H9 (cell line): ENCODE data around the gene EML1. TPM values are rescaled to one million over a fixed set of nuclear protein-coding genes. Genes with fewer than 3 reads are reported as not detected.

Experiments used
- DNase-seq: peaks from one replicate; pipeline ENCODE4 v3.0.0-alpha.2; 2017
- H2AFZ ChIP-seq: one replicate; pipeline ENCODE4 v1.6.1; 2013; ENCODE audit warnings: mild to moderate bottlenecking, low read length, control low read depth, moderate library complexity
- H2AK5ac ChIP-seq: 2 replicates; pipeline ENCODE4 v1.6.1; 2013; ENCODE audit warnings: low read length, control low read depth, mixed read lengths; ENCODE audit not compliant: insufficient read length
- H2BK120ac ChIP-seq: one replicate; pipeline ENCODE4 v1.6.1; 2013; ENCODE audit warnings: low read depth, mild to moderate bottlenecking, low read length, control low read depth, inconsistent platforms; ENCODE audit not compliant: poor library complexity, severe bottlenecking
- H2BK12ac ChIP-seq: 2 replicates; pipeline ENCODE4 v1.6.1; 2013; ENCODE audit warnings: low read length, control low read depth, mixed read lengths, low read depth; ENCODE audit not compliant: insufficient read length
- H2BK15ac ChIP-seq: 2 replicates; pipeline ENCODE4 v1.6.1; 2013; ENCODE audit warnings: low read depth, low read length, control low read depth
- H2BK20ac ChIP-seq: one replicate; pipeline ENCODE4 v1.6.1; 2013; ENCODE audit warnings: low read depth, mild to moderate bottlenecking, low read length, control low read depth, inconsistent platforms; ENCODE audit not compliant: poor library complexity, severe bottlenecking
- H2BK5ac ChIP-seq: 2 replicates; pipeline ENCODE4 v1.6.1; 2013; ENCODE audit warnings: low read length, control low read depth, mixed read lengths; ENCODE audit not compliant: insufficient read length
- H3K14ac ChIP-seq: 2 replicates; pipeline ENCODE4 v1.6.1; 2013; ENCODE audit warnings: low read length, control low read depth; ENCODE audit not compliant: insufficient read depth
- H3K18ac ChIP-seq: 2 replicates; pipeline ENCODE4 v1.6.1; 2013; ENCODE audit warnings: low read depth, mild to moderate bottlenecking, mixed read lengths, low read length, control low read depth; ENCODE audit not compliant: insufficient read length
- H3K23ac ChIP-seq: 2 replicates; pipeline ENCODE4 v1.6.1; 2013; ENCODE audit warnings: low read length, control low read depth, mixed read lengths, low read depth; ENCODE audit not compliant: insufficient read length
- H3K23me2 ChIP-seq: 2 replicates; pipeline ENCODE4 v1.6.1; 2013; ENCODE audit warnings: low read depth, mild to moderate bottlenecking, mixed read lengths, low read length, control low read depth; ENCODE audit not compliant: insufficient read length, poor library complexity, severe bottlenecking
- H3K27ac ChIP-seq: 2 replicates; pipeline ENCODE4 v1.5.1; 2013; ENCODE audit warnings: low read length, control low read depth, mixed read lengths, low read depth; ENCODE audit not compliant: insufficient read length
- H3K27me3 ChIP-seq: 2 replicates; pipeline ENCODE4 v1.6.1; 2013; ENCODE audit warnings: low read length, control low read depth, inconsistent platforms; ENCODE audit not compliant: insufficient read depth
- H3K4ac ChIP-seq: 2 replicates; pipeline ENCODE4 v1.6.1; 2013; ENCODE audit warnings: low read depth, mild to moderate bottlenecking, control low read depth, inconsistent platforms, low read length, moderate library complexity
- H3K4me1 ChIP-seq: 2 replicates; pipeline ENCODE4 v1.6.1; 2013; ENCODE audit warnings: low read length, control low read depth, inconsistent platforms; ENCODE audit not compliant: insufficient read depth
- H3K4me2 ChIP-seq: 2 replicates; pipeline ENCODE4 v1.6.1; 2013; ENCODE audit warnings: low read length, control low read depth, mixed read lengths; ENCODE audit not compliant: insufficient read length, insufficient read depth
- H3K56ac ChIP-seq: 2 replicates; pipeline ENCODE4 v1.6.1; 2013; ENCODE audit warnings: low read depth, mild to moderate bottlenecking, mixed read lengths, low read length, control low read depth; ENCODE audit not compliant: insufficient read length
- H3K79me1 ChIP-seq: 2 replicates; pipeline ENCODE4 v1.6.1; 2013; ENCODE audit warnings: low read depth, mild to moderate bottlenecking, moderate library complexity, low read length, control low read depth, inconsistent platforms; ENCODE audit not compliant: insufficient read depth, poor library complexity, severe bottlenecking
- H3K79me2 ChIP-seq: 2 replicates; pipeline ENCODE4 v1.6.1; 2013; ENCODE audit warnings: low read length, control low read depth, inconsistent platforms; ENCODE audit not compliant: insufficient read depth
- H3K9ac ChIP-seq: 2 replicates; pipeline ENCODE4 v1.6.1; 2013; ENCODE audit warnings: low read length, control low read depth, mixed read lengths; ENCODE audit not compliant: insufficient read length; ENCODE audit errors: extremely low read depth
- H3K9me3 ChIP-seq: one replicate; pipeline ENCODE4 v1.6.1; 2013; ENCODE audit warnings: low read depth, low read length, inconsistent platforms; ENCODE audit not compliant: control insufficient read depth
- H3T11ph ChIP-seq: one replicate; pipeline ENCODE4 v1.6.1; 2013; ENCODE audit warnings: mild to moderate bottlenecking, low read length, control low read depth, inconsistent platforms
- H4K20me1 ChIP-seq: one replicate; pipeline ENCODE4 v1.6.1; 2013; ENCODE audit not compliant: control insufficient read depth, insufficient read length, insufficient read depth
- H4K5ac ChIP-seq: 2 replicates; pipeline ENCODE4 v1.6.1; 2013; ENCODE audit warnings: low read depth, mild to moderate bottlenecking, mixed read lengths, low read length, control low read depth; ENCODE audit not compliant: insufficient read length
- H4K8ac ChIP-seq: replicated peaks from 2 replicates; pipeline ENCODE4 v1.6.1; 2013; ENCODE audit warnings: low read length, control low read depth, mixed read lengths, low read depth; ENCODE audit not compliant: insufficient read length
- H4K91ac ChIP-seq: 2 replicates; pipeline ENCODE4 v1.6.1; 2013; ENCODE audit warnings: low read depth, mild to moderate bottlenecking, moderate library complexity, mixed read lengths, low read length, control low read depth; ENCODE audit not compliant: insufficient read length
- H3K27ac Mint-ChIP-seq, 3 experiments: 2 replicates in 2 of 3; 3 replicates in 1 of 3; pipeline ENCODE4 v1.8.0; 2020 to 2021; ENCODE audit warnings: mixed read lengths in 3 of 3, mild to moderate bottlenecking in 1 of 3, moderate library complexity in 1 of 3
- H3K27me3 Mint-ChIP-seq: 2 replicates; pipeline ENCODE4 v1.8.0; 2021; ENCODE audit warnings: low read depth, mild to moderate bottlenecking, moderate library complexity, mixed read lengths
- H3K36me3 Mint-ChIP-seq, 3 experiments: 2 replicates in 2 of 3; 3 replicates in 1 of 3; pipeline ENCODE4 v1.8.0; 2020 to 2021; ENCODE audit warnings: low read depth in 3 of 3, mixed read lengths in 3 of 3; ENCODE audit not compliant: insufficient read depth in 1 of 3
- H3K4me1 Mint-ChIP-seq, 2 experiments: 2 replicates each; pipeline ENCODE4 v1.8.0; 2020; ENCODE audit warnings: mixed read lengths in 2 of 2
- H3K4me3 Mint-ChIP-seq, 2 experiments: 2 replicates in 1 of 2; 3 replicates in 1 of 2; pipeline ENCODE4 v1.8.0; 2020 to 2021; ENCODE audit warnings: mild to moderate bottlenecking in 2 of 2, mixed read lengths in 2 of 2, moderate library complexity in 1 of 2
- H3K9me3 Mint-ChIP-seq, 2 experiments: 2 replicates in 1 of 2; 3 replicates in 1 of 2; pipeline ENCODE4 v1.8.0; 2020; ENCODE audit warnings: mild to moderate bottlenecking in 2 of 2, mixed read lengths in 2 of 2, moderate library complexity in 1 of 2
- WGBS: extraction: QIAGEN DNeasy Blood & Tissue Kit; methylation state at CpG from one replicate; pipeline ENCODE4 v1.1.7; 2013; ENCODE audit warnings: missing lambda C conversion rate, low lambda C conversion rate, mixed read lengths; ENCODE audit not compliant: insufficient read length; ENCODE audit errors: extremely low coverage; 5-methylcytosine and 5-hydroxymethylcytosine counted together
- total RNA-seq: library from RNA; stranded (reverse); gene quantifications from 2 replicates; pipeline ENCODE4 v1.2.1, GENCODE V29; 2021
- TF ChIP-seq, protein P1 (sequence below): fragments of 200-600 bp; sonication (generic); conservative IDR thresholded peaks from 3 replicates; pipeline ENCODE4 v1.8.0; 2021; ENCODE audit warnings: antibody characterized with exemption, mild to moderate bottlenecking

Gene EML1
- total RNA-seq, 1 experiment from 2014 or later = 16.7 TPM

DNA sequence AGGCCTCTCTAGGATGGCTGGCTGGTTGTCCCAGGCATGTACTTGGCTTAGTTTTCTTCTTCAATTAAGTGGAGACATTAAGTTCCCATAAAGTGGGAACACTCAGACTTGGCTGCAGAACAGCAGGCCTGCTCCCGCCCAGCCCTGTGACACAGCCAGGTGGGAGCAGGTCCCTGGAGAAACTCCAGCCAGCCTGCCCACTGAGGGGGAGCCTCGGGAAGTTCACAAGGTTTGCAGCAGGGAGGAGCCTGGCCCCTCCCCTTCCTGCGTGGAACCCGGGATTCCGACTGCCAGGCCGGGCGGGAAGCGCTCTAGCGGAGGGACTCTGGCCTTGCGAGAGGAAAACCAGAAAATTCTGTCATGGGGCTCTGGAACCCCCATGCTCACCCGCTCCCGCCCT is 173.7 kb downstream of the EML1 start:
- H4K91ac ChIP-seq = no peak overlapping the region
- H3K23ac ChIP-seq = no peak overlapping the region
- no peak overlapping the region for H3T11ph ChIP-seq
- no peak overlapping the region for H2BK120ac ChIP-seq
- no peak overlapping the region for H2BK12ac ChIP-seq
- peaks cover 0 to 6% (median 0%) of the 10 kb centered on the region in 3 experiments; a peak in 4 of 7 replicates for H3K36me3 Mint-ChIP-seq
- no peaks in the 10 kb centered on the region for H4K20me1 ChIP-seq
- no CpG with 5 or more reads among the region's 12 CpGs for WGBS
- no peak overlapping the region for H4K5ac ChIP-seq
- H3K9ac ChIP-seq = no peak overlapping the region
- no peak overlapping the region for H3K18ac ChIP-seq
- no peak overlapping the region for H3K27ac ChIP-seq
- no peak overlapping the region for H2AFZ ChIP-seq
- H2BK15ac ChIP-seq = no peak overlapping the region
- no peak overlapping the region for H3K56ac ChIP-seq
- no peak overlapping the region for H3K4me3 Mint-ChIP-seq
- no peaks in the 10 kb centered on the region for H3K23me2 ChIP-seq
- no peak overlapping the region for H2BK20ac ChIP-seq
- H2AK5ac ChIP-seq = no peak overlapping the region
- no peak overlapping the region for H2BK5ac ChIP-seq
- DNase-seq = no peak
- no peak overlapping the region for H3K4me2 ChIP-seq
- peaks cover 51% of the 10 kb centered on the region for H3K27me3 Mint-ChIP-seq
- H3K9me3 ChIP-seq = no peaks in the 10 kb centered on the region
- peaks cover 4 to 8% of the 10 kb centered on the region in 2 experiments for H3K9me3 Mint-ChIP-seq
- H3K4ac ChIP-seq = no peak overlapping the region
- no peak overlapping the region for H3K14ac ChIP-seq
- H3K79me1 ChIP-seq = no peaks in the 10 kb centered on the region
- peaks cover 17% of the 10 kb centered on the region; the same call in 1 of the 2 replicates for H3K27me3 ChIP-seq
- H3K79me2 ChIP-seq = no peaks in the 10 kb centered on the region
- no peaks in the 10 kb centered on the region; the same call in 1 of the 2 replicates for H3K4me1 ChIP-seq
- H3K4me1 Mint-ChIP-seq = peaks cover 16 to 40% of the 10 kb centered on the region in 2 experiments
- H4K8ac ChIP-seq = no peak overlapping the region
- TF ChIP-seq, protein P1, sequence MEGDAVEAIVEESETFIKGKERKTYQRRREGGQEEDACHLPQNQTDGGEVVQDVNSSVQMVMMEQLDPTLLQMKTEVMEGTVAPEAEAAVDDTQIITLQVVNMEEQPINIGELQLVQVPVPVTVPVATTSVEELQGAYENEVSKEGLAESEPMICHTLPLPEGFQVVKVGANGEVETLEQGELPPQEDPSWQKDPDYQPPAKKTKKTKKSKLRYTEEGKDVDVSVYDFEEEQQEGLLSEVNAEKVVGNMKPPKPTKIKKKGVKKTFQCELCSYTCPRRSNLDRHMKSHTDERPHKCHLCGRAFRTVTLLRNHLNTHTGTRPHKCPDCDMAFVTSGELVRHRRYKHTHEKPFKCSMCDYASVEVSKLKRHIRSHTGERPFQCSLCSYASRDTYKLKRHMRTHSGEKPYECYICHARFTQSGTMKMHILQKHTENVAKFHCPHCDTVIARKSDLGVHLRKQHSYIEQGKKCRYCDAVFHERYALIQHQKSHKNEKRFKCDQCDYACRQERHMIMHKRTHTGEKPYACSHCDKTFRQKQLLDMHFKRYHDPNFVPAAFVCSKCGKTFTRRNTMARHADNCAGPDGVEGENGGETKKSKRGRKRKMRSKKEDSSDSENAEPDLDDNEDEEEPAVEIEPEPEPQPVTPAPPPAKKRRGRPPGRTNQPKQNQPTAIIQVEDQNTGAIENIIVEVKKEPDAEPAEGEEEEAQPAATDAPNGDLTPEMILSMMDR = no peak
- no peak overlapping the region for H3K27ac Mint-ChIP-seq
